ENCODE results near the gene RALGAPB.

The RALGAPB gene

DNA sequence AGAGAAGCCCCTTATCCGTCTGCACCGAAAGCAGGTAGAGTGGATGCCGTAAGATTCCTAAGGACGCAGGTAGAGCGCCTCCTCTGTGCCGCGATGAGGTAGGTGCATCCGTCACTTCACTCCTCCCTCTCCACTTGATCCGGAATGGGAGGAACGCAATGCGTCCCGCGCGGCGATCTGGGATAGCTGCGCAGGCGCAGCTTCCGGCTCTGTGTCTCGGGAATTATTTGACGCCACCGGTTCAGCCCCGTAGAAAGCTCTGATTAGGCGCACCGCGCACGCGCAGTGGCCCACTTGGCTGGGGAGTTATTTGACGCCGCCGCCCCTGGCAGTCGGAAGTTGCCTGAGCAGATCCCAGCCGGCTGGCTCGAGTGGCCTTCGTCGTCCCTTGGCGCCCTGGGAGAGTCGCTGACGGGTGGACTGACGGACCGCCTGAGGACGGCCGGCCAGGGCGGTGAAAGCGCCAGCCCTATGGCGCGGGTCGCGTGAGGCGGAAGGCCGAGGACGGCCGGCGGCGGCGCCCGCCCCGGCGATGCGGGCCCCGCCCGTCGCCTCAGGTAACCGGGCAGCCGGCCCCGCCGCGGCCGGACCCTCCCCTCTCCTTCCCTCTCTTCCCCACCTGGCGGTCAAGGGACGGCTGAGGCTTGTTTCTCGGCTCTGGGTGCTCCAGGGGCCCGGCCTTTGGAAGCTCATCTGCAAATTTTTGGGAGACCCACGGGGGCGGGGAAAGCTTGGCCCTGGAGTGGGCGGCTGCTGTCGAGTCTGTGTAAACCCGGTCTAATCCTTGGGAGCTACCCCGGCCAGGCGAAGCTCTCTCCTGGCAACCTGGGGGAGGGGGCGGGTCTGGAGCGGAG is at the start of gene RALGAPB:
Gene RALGAPB, plus strand, starts transcription at position 331 of the 854 bp plus-strand sequence. CDS start 15,590 bp downstream, outside the sequence.
- Histone ChIP-seq H3K9me3 (ENCODE audit: control insufficient read depth in 2 of 2, low read length in 2 of 2) (no peaks in the 10 kb centered on the region), H3K9ac (ENCODE audit: low read depth in 1 of 2, low read length in 2 of 2) (peak within 1 kb of the TSS; percentile 82 to 93), H3K27me3 (ENCODE audit: control insufficient read depth in 2 of 2, insufficient read depth in 2 of 2, low read length in 2 of 2) (no peaks in the 10 kb centered on the region), H3K36me3 (ENCODE audit: control insufficient read depth in 2 of 2, insufficient read depth in 2 of 2, low read length in 2 of 2) (no peaks in the 10 kb centered on the region), H3K4me3 (ENCODE audit: low read length in 2 of 2) (peak within 1 kb of the TSS; percentile 89 to 95), H3K4me1 (ENCODE audit: control insufficient read depth in 2 of 2, insufficient read depth in 2 of 2, low read length in 2 of 2) (peaks cover 6 to 19% of the 10 kb centered on the region in 2 donors), H3K27ac (ENCODE audit: low read depth in 2 of 2, low read length in 2 of 2) (peak within 1 kb of the TSS; percentile 90 to 96)

DNA sequence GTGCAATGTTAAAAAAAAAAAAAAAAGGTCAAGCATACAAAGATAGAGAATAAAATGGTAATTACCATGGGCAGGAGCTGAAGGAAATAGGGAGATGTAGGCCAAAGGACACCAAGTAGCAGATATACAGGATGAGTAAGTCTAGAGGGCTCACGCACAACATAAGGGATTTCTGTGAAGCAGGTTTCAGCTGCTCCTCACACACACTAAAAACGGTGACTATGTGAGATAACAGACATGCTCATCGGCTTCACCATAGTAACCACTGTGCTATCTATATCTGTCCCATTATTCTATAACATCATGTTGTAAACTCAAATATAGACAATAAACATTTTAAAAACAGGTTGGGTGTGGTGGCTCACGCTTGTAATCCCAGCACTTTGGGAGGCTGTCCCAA is 49.1 kb upstream of the RALGAPB start:
- Histone ChIP-seq H3K27ac (ENCODE audit: low read depth in 2 of 2, low read length in 2 of 2) (no peak overlapping the region), H3K4me3 (ENCODE audit: low read length in 2 of 2) (no peak overlapping the region), H3K4me1 (ENCODE audit: control insufficient read depth in 2 of 2, insufficient read depth in 2 of 2, low read length in 2 of 2) (no peaks in the 10 kb centered on the region), H3K27me3 (ENCODE audit: control insufficient read depth in 2 of 2, insufficient read depth in 2 of 2, low read length in 2 of 2) (no peaks in the 10 kb centered on the region), H3K9ac (ENCODE audit: low read depth in 1 of 2, low read length in 2 of 2) (no peak overlapping the region), H3K36me3 (ENCODE audit: control insufficient read depth in 2 of 2, insufficient read depth in 2 of 2, low read length in 2 of 2) (peaks cover 88 to 94% of the 10 kb centered on the region in 2 donors), H3K9me3 (ENCODE audit: control insufficient read depth in 2 of 2, low read length in 2 of 2) (no peaks in the 10 kb centered on the region)

DNA sequence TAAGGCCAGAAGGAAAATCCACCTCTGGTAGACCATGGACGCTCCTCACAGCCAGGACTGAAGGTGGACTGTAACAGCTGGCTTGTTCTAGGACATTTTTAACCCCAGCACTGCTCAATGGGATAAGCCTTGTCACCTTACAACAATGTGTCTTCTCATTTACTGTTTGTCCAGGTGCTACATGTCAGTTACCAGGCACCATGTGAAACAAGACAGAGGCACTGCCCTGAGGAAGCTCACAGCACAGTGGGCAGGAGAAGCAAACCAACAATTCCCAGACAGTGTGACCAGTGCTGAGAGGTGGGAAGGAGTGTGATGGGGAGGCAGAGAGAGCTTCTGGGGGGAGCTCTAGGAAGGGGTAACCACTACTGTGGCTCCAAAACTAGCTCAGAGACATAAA is 48.2 kb upstream of the RALGAPB start:
- Histone ChIP-seq H3K27me3 (ENCODE audit: control insufficient read depth in 2 of 2, insufficient read depth in 2 of 2, low read length in 2 of 2) (no peaks in the 10 kb centered on the region), H3K27ac (ENCODE audit: low read depth in 2 of 2, low read length in 2 of 2) (no peak overlapping the region), H3K4me1 (ENCODE audit: control insufficient read depth in 2 of 2, insufficient read depth in 2 of 2, low read length in 2 of 2) (no peaks in the 10 kb centered on the region), H3K9ac (ENCODE audit: low read depth in 1 of 2, low read length in 2 of 2) (no peak overlapping the region), H3K36me3 (ENCODE audit: control insufficient read depth in 2 of 2, insufficient read depth in 2 of 2, low read length in 2 of 2) (peaks cover 89 to 95% of the 10 kb centered on the region in 2 donors), H3K9me3 (ENCODE audit: control insufficient read depth in 2 of 2, low read length in 2 of 2) (no peaks in the 10 kb centered on the region), H3K4me3 (ENCODE audit: low read length in 2 of 2) (no peak overlapping the region)

DNA sequence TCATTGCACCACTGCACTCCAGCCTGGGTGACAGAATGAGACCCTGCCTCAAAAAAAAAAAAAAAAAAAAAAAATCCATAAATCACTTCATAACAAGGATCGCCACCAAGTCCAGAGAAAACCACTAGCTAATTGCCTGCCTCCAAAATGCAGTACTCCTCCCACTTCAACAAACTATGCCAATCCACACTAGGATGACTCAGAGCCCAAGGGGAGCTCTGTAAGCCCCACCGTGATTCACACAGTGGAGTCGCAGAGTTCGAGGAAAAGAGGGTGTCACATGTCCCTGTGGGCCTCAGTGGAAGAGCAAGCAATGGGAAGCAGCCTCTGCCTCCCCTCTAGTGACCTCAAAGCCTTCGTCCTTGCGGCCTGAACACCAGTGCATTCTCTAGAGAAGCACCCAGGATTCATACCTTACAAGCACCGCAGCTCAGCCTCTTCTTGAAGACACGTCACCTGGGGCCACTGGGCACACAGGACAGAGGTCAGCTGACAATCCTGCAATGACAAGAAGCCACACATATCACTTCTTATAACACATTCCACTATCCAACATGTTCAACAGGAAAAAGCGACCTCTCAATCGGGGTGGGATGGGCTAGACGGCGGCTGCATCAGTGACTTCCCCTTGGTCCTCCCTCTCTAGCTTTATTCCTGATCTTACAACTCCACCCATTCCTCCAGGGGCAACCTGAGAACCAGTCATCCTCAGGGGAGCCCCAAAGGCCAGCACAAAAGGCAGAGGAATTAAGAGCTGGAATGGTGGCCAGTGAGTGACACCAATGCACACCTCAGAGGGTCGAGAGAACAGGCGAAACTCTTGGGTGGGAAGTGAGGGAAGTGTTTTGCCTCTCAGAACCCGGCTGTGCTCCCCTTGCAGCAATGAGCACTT is 46.4 kb upstream of the RALGAPB start:
- H3K4me1 ChIP-seq (ENCODE audit: control insufficient read depth in 2 of 2, insufficient read depth in 2 of 2, low read length in 2 of 2): no peaks in the 10 kb centered on the region
- no peak overlapping the region for H3K27ac ChIP-seq (ENCODE audit: low read depth in 2 of 2, low read length in 2 of 2)
- no peak overlapping the region for H3K4me3 ChIP-seq (ENCODE audit: low read length in 2 of 2)
- H3K9ac ChIP-seq (ENCODE audit: low read depth in 1 of 2, low read length in 2 of 2): no peak overlapping the region
- no peaks in the 10 kb centered on the region for H3K27me3 ChIP-seq (ENCODE audit: control insufficient read depth in 2 of 2, insufficient read depth in 2 of 2, low read length in 2 of 2)
- H3K9me3 ChIP-seq (ENCODE audit: control insufficient read depth in 2 of 2, low read length in 2 of 2): no peaks in the 10 kb centered on the region
- peaks cover 83 to 90% of the 10 kb centered on the region in 2 donors for H3K36me3 ChIP-seq (ENCODE audit: control insufficient read depth in 2 of 2, insufficient read depth in 2 of 2, low read length in 2 of 2)

DNA sequence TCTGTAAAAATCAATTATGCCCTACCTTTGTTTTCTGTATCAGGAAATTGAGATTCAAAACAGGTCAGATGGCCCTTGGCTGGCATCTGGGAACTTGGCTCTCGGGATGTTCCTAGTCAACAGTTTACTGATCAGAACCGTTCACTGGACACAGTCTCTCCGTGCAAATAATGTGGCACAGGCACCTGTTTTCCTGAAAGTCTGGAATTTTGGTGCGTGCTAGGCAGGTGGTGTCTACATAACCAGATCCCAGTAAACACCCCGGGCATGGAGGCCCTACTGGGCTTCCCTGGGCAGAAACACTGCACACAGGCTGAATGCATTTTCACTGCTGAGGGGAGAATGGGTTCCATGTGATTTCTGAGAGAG is 45.0 kb upstream of the RALGAPB start:
- peaks cover 84 to 89% of the 10 kb centered on the region in 2 donors for H3K36me3 ChIP-seq (ENCODE audit: control insufficient read depth in 2 of 2, insufficient read depth in 2 of 2, low read length in 2 of 2)
- peaks cover 0 to 2% of the 10 kb centered on the region in 2 donors for H3K4me1 ChIP-seq (ENCODE audit: control insufficient read depth in 2 of 2, insufficient read depth in 2 of 2, low read length in 2 of 2)
- H3K27me3 ChIP-seq (ENCODE audit: control insufficient read depth in 2 of 2, insufficient read depth in 2 of 2, low read length in 2 of 2): no peaks in the 10 kb centered on the region
- no peak overlapping the region for H3K27ac ChIP-seq (ENCODE audit: low read depth in 2 of 2, low read length in 2 of 2)
- H3K9me3 ChIP-seq (ENCODE audit: control insufficient read depth in 2 of 2, low read length in 2 of 2): no peaks in the 10 kb centered on the region
- no peak overlapping the region for H3K4me3 ChIP-seq (ENCODE audit: low read length in 2 of 2)
- no peak overlapping the region for H3K9ac ChIP-seq (ENCODE audit: low read depth in 1 of 2, low read length in 2 of 2)

DNA sequence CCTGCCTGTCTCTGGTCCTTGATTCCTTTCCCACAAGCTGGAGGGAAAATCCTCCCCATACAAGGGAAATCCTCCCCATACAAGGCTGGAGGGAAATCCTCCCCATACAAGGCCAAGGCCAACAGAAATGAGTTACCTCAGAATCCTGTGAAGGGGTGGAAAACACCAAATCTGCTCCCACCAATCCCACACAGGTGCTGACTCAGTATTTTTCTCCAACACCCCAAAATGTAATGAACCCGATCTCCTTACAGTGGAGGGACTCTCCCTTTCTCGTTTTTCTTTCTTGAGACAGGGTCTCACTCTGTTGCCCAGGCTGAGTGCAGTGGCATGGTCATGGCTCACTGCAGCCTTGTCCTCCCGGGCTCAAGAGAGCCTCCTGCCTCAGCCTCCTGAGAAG is 43.8 kb upstream of the RALGAPB start:
- Histone ChIP-seq H3K27ac (ENCODE audit: low read depth in 2 of 2, low read length in 2 of 2) (no peak overlapping the region), H3K36me3 (ENCODE audit: control insufficient read depth in 2 of 2, insufficient read depth in 2 of 2, low read length in 2 of 2) (peaks cover 80 to 86% of the 10 kb centered on the region in 2 donors), H3K9me3 (ENCODE audit: control insufficient read depth in 2 of 2, low read length in 2 of 2) (no peaks in the 10 kb centered on the region), H3K9ac (ENCODE audit: low read depth in 1 of 2, low read length in 2 of 2) (no peak overlapping the region), H3K4me1 (ENCODE audit: control insufficient read depth in 2 of 2, insufficient read depth in 2 of 2, low read length in 2 of 2) (peaks cover 3 to 7% of the 10 kb centered on the region in 2 donors), H3K4me3 (ENCODE audit: low read length in 2 of 2) (no peak overlapping the region), H3K27me3 (ENCODE audit: control insufficient read depth in 2 of 2, insufficient read depth in 2 of 2, low read length in 2 of 2) (no peaks in the 10 kb centered on the region)

DNA sequence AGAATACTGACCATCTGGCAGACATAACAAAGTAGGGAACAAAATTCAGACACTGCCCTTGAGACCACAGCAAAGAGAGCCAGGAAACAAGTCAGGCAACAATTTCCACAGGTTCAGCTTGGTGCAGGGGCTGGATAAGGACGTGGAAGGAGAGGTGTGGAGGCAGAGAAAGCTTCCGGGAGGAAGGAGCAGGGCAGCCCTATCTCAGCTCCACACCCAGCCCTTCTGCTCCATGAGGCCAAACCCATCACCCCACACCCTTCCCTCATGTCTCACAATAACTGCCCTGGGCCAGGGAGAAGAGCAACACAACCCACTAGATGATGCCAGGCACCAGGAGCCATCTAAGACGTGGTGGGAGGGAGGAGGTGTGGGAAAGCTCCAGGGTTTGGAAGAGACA is 43.3 kb upstream of the RALGAPB start:
- Histone ChIP-seq H3K36me3 (ENCODE audit: control insufficient read depth in 2 of 2, insufficient read depth in 2 of 2, low read length in 2 of 2) (peaks cover 77 to 82% of the 10 kb centered on the region in 2 donors), H3K4me1 (ENCODE audit: control insufficient read depth in 2 of 2, insufficient read depth in 2 of 2, low read length in 2 of 2) (peaks cover 8 to 12% of the 10 kb centered on the region in 2 donors), H3K27me3 (ENCODE audit: control insufficient read depth in 2 of 2, insufficient read depth in 2 of 2, low read length in 2 of 2) (no peaks in the 10 kb centered on the region), H3K27ac (ENCODE audit: low read depth in 2 of 2, low read length in 2 of 2) (no peak overlapping the region), H3K9ac (ENCODE audit: low read depth in 1 of 2, low read length in 2 of 2) (no peak overlapping the region), H3K9me3 (ENCODE audit: control insufficient read depth in 2 of 2, low read length in 2 of 2) (no peaks in the 10 kb centered on the region), H3K4me3 (ENCODE audit: low read length in 2 of 2) (no peak overlapping the region)

DNA sequence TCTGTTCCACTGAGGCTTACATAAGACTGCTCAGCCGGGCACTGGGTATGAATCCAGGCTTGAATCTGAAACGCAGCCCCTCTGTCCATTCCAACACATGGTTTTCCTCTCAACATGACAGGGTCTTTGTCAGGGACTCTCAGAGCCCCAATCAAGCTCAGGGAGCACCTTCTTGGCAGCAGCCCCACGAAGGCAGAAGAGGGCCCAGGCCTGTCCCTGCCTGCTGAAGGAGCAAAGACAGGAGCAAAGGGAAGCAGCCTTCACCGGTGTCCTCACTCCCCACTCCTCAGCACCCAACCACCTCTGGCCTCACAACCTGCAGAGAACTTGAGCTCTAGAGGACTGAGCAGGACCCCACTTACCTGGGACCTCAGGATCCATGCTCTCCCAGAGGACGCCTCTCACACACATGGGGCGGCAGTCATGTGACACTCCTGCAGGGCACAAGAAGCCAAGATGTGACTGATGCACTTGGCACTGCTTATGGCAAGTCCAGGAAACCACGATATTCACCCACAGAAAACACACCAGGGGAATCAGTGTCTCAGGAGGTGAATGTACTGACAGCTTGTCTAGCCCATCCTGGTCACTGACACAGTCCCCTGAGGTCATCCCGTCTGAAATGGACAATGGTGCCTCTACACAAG is 41.8 kb upstream of the RALGAPB start:
- H3K27ac ChIP-seq (ENCODE audit: low read depth in 2 of 2, low read length in 2 of 2): no peak overlapping the region
- H3K36me3 ChIP-seq (ENCODE audit: control insufficient read depth in 2 of 2, insufficient read depth in 2 of 2, low read length in 2 of 2): peaks cover 63 to 67% of the 10 kb centered on the region in 2 donors
- no peaks in the 10 kb centered on the region for H3K9me3 ChIP-seq (ENCODE audit: control insufficient read depth in 2 of 2, low read length in 2 of 2)
- peaks cover 10 to 15% of the 10 kb centered on the region in 2 donors for H3K4me1 ChIP-seq (ENCODE audit: control insufficient read depth in 2 of 2, insufficient read depth in 2 of 2, low read length in 2 of 2)
- no peak overlapping the region for H3K9ac ChIP-seq (ENCODE audit: low read depth in 1 of 2, low read length in 2 of 2)
- H3K27me3 ChIP-seq (ENCODE audit: control insufficient read depth in 2 of 2, insufficient read depth in 2 of 2, low read length in 2 of 2): no peaks in the 10 kb centered on the region
- H3K4me3 ChIP-seq (ENCODE audit: low read length in 2 of 2): no peak overlapping the region

DNA sequence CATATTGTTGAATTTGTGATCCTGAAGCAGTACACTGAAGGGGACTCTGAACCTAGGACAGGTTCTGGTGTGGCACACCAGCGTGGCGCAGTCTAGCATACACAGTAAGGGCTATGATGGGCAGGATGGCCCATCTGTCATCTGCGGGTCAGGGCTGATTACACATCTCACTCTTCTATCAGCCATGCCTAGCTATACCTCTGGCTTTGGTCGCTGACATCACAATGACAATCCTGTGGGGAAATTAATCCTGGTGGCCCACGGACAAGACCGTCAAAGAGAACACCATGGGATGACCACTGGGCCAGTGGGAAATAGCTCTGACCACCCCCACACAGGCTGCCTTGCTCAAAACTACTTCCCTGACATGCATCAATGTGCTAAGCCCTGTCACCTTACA is 40.4 kb upstream of the RALGAPB start:
- Histone ChIP-seq H3K4me3 (ENCODE audit: low read length in 2 of 2) (peak overlapping the region in 1 of 2 donors; percentile 13), H3K36me3 (ENCODE audit: control insufficient read depth in 2 of 2, insufficient read depth in 2 of 2, low read length in 2 of 2) (peaks cover 48 to 53% of the 10 kb centered on the region in 2 donors), H3K9ac (ENCODE audit: low read depth in 1 of 2, low read length in 2 of 2) (no peak overlapping the region), H3K27me3 (ENCODE audit: control insufficient read depth in 2 of 2, insufficient read depth in 2 of 2, low read length in 2 of 2) (no peaks in the 10 kb centered on the region), H3K4me1 (ENCODE audit: control insufficient read depth in 2 of 2, insufficient read depth in 2 of 2, low read length in 2 of 2) (peaks cover 10 to 15% of the 10 kb centered on the region in 2 donors), H3K27ac (ENCODE audit: low read depth in 2 of 2, low read length in 2 of 2) (no peak overlapping the region), H3K9me3 (ENCODE audit: control insufficient read depth in 2 of 2, low read length in 2 of 2) (no peaks in the 10 kb centered on the region)
